ENCODE measurements around the gene NDUFAB1. TPM values are rescaled to one million over a fixed set of nuclear protein-coding genes. Genes with fewer than 3 reads are reported as not detected.
A peak's percentile ranks its signal among the peaks of the same experiment; 100 is the strongest.
"Not testable (repeated sequence)": the region's sequence is repeated elsewhere in the genome, so short reads cannot be mapped to it uniquely, and the experiment has no call there.

The NDUFAB1 gene
- total RNA-seq, 4 donors from 2014 or later: 47.8 to 77.8 (median 56.7) TPM

GRCh38 chr16:23634461-23635036, 38.4 kb upstream of the NDUFAB1 start:
- no peak for TF ChIP-seq POLR2A (IDR thresholded peaks at IDR 0.05)
- TF ChIP-seq CTCF (IDR thresholded peaks at IDR 0.05): no peak
- H3K4me3 ChIP-seq (ENCODE audit: low read depth, poor library complexity, severe bottlenecking): no peak overlapping the region
- WGBS, 2 donors: 93 to 98% methylated on average over 4 of the region's 4 CpGs
- intact Hi-C loops (cut with DNase I; ENCODE audit: low total_unique reads): no loop called here
- DNase-seq (ENCODE audit: low spot score in 2 of 2): no peak

- 97 to 98% methylated on average over 3 of the region's 3 CpGs for WGBS, 2 donors
- DNase-seq (ENCODE audit: low spot score in 2 of 2); H3K4me3 ChIP-seq (ENCODE audit: low read depth, poor library complexity, severe bottlenecking); intact Hi-C loops (cut with DNase I; ENCODE audit: low total_unique reads): not testable (repeated sequence)
Measured at GRCh38 chr16:23631874-23632273, 35.8 kb upstream of the NDUFAB1 start.

- no peak for DNase-seq (ENCODE audit: low spot score in 2 of 2)
- no peak overlapping the region for H3K4me3 ChIP-seq (ENCODE audit: low read depth, poor library complexity, severe bottlenecking)
- WGBS, 2 donors: 69 to 85% methylated on average over 8 of the region's 8 CpGs
- intact Hi-C loops (cut with DNase I; ENCODE audit: low total_unique reads): no loop called here
- TF ChIP-seq POLR2A (IDR thresholded peaks at IDR 0.05): no peak
- TF ChIP-seq CTCF (IDR thresholded peaks at IDR 0.05): no peak
Measured at GRCh38 chr16:23629516-23629915, 33.4 kb upstream of the NDUFAB1 start.

- no peak overlapping the region for H3K4me3 ChIP-seq (ENCODE audit: low read depth, poor library complexity, severe bottlenecking)
- no peak for DNase-seq (ENCODE audit: low spot score in 2 of 2)
- no peak for TF ChIP-seq CTCF (IDR thresholded peaks at IDR 0.05)
- intact Hi-C loops (cut with DNase I; ENCODE audit: low total_unique reads): no loop called here
Measured at GRCh38 chr16:23624092-23624491, 28.0 kb upstream of the NDUFAB1 start.

GRCh38 chr16:23615805-23616204, 19.7 kb upstream of the NDUFAB1 start:
- no peak overlapping the region for H3K4me3 ChIP-seq (ENCODE audit: low read depth, poor library complexity, severe bottlenecking)
- DNase-seq (ENCODE audit: low spot score in 2 of 2): no peak
- intact Hi-C loops (cut with DNase I; ENCODE audit: low total_unique reads): no loop called here
- TF ChIP-seq POLR2A (IDR thresholded peaks at IDR 0.05): no peak
- no peak for TF ChIP-seq CTCF (IDR thresholded peaks at IDR 0.05)
- 97% methylated on average over 9 of the region's 9 CpGs for WGBS, 2 donors

- WGBS, 2 donors: 97% methylated on average over 3 of the region's 3 CpGs
- H3K4me3 ChIP-seq (ENCODE audit: low read depth, poor library complexity, severe bottlenecking): no peak overlapping the region
- TF ChIP-seq CTCF (IDR thresholded peaks at IDR 0.05) (no peak), POLR2A (IDR thresholded peaks at IDR 0.05) (no peak)
- no peak for DNase-seq (ENCODE audit: low spot score in 2 of 2)
- intact Hi-C loops (cut with DNase I; ENCODE audit: low total_unique reads): no loop called here
Measured at GRCh38 chr16:23611936-23612335, 15.8 kb upstream of the NDUFAB1 start.

- peak in 1 of 2 donors; percentile 45 for DNase-seq (ENCODE audit: low spot score in 2 of 2)
- 96 to 97% methylated on average over 6 of the region's 6 CpGs for WGBS, 2 donors
- H3K4me3 ChIP-seq (ENCODE audit: low read depth, poor library complexity, severe bottlenecking); intact Hi-C loops (cut with DNase I; ENCODE audit: low total_unique reads): not testable (repeated sequence)
Measured at GRCh38 chr16:23610905-23611304, 14.8 kb upstream of the NDUFAB1 start.
